ENCODE results near the gene HHAT.

The HHAT gene

DNA sequence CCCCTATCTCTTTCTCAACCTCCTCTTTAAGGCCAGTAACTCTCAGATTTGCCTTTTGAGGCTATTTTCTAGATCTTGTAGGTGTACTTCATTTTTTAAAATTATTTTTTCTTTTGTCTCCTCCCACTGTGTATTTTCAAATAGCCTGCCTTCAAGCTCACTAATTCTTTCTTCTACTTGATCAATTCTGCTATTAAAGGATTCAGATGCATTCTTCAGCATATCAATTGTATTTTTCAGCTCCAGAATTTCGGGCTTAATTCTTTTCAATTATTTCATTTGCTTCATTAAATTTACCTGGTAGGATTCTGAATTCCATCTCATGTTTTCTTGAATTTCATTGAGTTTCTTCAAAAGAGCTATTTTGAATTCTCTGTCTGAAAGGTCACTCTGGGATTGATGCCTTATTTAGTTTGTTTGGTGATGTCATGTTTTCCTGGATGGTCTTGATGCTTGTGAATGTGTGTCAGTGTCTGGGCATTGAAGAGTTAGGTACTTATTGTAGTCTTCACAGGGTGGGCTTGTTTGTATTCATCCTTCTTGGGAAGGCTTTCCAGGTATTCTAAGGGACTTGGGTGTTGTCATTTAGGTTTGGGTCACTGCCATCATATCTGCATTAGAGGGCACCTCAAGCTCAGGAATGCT, 3.6 kb upstream of the HHAT start:
- no peak for TF ChIP-seq JUND (IDR thresholded peaks at IDR 0.05; ENCODE audit: low read depth)
- no peak for DNase-seq (ENCODE audit: low read depth in 1 of 2, low spot score in 1 of 2)
- in situ Hi-C loops (cut with HindIII; ENCODE audit: low pct_unique_long_range_greater_than_20kb, low sequenced_read_pairs), result no loop called here

DNA sequence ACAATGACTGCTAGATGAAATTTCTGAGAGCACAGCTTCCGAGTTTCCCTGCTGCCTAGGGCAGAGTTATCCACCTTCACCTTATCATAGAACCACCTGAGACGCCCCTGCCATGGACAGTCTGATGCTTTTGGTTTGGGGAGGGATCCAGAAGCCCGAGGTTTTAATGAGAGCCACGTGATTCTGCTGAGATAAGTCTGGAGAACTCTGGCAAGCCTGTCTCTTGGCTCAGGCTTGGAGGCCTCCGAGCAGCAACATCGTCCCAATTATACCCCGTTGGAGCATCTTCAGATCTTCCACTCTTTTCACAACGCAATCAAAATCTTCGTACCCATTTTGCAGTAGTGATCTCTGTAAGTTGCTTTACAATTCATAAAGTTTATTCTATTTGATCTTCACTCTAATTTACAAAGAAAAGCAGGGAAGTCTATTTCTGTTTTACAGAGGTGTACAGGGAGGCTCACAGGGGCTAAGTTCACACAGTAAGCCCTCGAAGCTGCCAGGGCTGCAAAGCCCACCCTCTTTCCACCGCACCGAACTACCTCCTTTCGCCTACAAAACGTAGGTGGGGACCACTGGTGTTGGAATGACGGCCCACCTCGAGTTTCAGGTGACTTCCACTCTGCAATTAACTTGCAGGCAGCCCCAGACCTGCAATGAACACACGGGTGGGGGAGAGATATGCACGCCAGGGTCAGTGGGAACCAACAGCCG, 513 bp upstream of the HHAT start:
- DNase-seq (ENCODE audit: low read depth in 1 of 2, low spot score in 1 of 2), result no peak
- TF ChIP-seq JUND (IDR thresholded peaks at IDR 0.05; ENCODE audit: low read depth), result no peak
- in situ Hi-C loops (cut with HindIII; ENCODE audit: low pct_unique_long_range_greater_than_20kb, low sequenced_read_pairs), result no loop called here

DNA sequence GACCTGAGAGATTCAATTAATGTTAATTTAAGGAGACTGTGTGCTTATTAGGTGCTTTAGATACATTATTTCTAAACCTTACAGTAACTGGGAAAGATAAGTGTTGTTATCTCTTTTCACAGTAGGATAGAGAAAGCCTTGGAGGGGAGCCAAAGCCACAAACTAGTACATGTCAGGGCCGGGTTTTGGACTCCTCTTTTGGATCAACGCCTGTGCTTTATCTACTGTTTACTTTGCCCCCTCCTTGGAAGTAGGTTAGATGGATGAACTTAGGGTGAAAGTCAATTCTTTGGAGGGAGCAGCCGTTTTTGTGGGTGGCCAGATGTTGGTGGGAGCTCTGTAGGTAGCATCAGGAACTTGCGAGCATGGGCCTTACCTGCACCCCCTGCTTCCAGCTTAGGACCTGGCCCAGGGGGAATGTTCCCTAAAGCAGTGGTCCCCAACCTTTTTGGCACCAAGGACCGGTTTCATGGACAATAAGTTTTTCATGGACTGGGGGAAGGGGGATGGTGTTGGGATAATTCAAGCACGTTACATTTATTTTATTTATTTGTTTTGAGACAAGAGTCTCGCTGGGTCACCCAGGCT, 1.7 kb downstream of the HHAT start:
- in situ Hi-C loops (cut with HindIII; ENCODE audit: low pct_unique_long_range_greater_than_20kb, low sequenced_read_pairs), result no loop called here
- no peak for TF ChIP-seq JUND (IDR thresholded peaks at IDR 0.05; ENCODE audit: low read depth)
- no peak for DNase-seq (ENCODE audit: low read depth in 1 of 2, low spot score in 1 of 2)

DNA sequence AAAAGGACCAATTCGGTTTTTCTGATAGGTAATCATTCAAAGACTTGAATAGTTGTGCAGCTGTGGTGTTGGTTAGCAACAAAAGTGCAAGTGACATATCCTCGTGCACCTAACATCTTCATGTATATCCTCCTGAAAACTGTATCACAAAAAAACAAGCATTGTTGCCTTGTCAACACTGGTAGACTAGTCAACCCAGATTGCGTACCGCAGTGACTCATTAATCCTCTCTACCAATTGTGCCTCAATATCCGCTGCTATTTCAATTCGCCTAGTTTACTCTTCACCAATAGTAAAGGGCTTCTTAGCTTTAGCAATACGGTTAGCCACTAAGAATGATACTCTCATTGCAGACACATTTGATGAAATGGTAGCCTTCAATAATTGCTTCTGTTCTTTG, 3.5 kb downstream of the HHAT start:
- no peak for TF ChIP-seq JUND (IDR thresholded peaks at IDR 0.05; ENCODE audit: low read depth)
- in situ Hi-C loops (cut with HindIII; ENCODE audit: low pct_unique_long_range_greater_than_20kb, low sequenced_read_pairs), result no loop called here

DNA sequence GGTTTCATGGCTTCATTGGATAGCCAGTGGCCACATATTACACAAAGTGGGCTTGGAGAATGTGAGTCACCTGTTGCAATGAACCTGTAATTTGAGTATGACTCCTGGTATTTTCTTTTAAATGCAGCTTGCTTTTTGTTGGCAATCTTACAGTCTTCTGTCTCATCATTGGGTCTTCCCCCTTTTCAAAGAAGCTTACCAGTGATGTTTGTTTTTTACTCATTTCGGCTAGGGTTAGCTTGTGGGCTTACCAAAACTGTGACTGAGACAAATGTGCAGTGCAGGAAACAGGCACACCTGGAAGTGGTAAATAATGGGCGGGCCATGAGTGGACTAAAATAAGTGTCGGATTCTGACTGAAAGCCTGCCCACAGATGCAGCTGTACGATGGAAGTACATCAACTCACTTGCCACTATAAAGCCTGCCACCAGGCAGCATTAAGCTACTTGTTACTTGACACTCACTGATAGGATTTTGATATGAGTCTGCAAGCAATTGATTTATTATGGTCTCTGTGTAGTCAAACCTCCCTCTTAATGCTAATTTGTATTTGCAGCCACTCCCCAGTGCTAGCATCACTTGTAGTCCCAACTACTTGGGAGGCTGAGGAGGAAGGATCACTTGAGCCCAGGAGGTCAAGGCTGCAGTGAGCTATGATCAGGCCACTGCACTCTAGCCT, 4.2 kb downstream of the HHAT start:
- no peak for TF ChIP-seq JUND (IDR thresholded peaks at IDR 0.05; ENCODE audit: low read depth)
- no peak for DNase-seq (ENCODE audit: low read depth in 1 of 2, low spot score in 1 of 2)
- in situ Hi-C loops (cut with HindIII; ENCODE audit: low pct_unique_long_range_greater_than_20kb, low sequenced_read_pairs), result no loop called here

More for the DNA sequence above, 3.5 kb downstream of the HHAT start:
- no peak for DNase-seq (ENCODE audit: low read depth in 1 of 2, low spot score in 1 of 2)

DNA sequence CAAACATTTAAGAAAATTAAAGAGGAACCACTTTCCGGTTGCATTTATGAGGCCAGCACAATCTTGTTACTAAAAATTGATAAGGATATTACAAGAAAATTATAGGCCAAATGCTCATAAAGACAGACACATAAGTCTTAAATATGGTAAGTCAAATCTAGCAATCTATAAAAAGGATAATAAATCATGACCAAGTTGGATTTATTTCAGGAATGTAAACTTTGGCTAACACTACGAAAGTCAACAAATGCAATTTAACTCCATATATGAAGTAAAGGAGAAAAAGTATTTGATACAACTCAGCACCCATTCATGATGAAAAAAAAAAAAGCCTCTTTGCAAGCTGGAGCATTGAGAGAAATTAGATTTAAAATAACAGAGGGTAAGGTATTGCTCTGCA, 6.3 kb downstream of the HHAT start:
- no peak; the same call in 1 of the 2 replicates for TF ChIP-seq JUND (IDR thresholded peaks at IDR 0.05; ENCODE audit: low read depth)
- in situ Hi-C loops (cut with HindIII; ENCODE audit: low pct_unique_long_range_greater_than_20kb, low sequenced_read_pairs), result no loop called here
- DNase-seq (ENCODE audit: low read depth in 1 of 2, low spot score in 1 of 2), result no peak

DNA sequence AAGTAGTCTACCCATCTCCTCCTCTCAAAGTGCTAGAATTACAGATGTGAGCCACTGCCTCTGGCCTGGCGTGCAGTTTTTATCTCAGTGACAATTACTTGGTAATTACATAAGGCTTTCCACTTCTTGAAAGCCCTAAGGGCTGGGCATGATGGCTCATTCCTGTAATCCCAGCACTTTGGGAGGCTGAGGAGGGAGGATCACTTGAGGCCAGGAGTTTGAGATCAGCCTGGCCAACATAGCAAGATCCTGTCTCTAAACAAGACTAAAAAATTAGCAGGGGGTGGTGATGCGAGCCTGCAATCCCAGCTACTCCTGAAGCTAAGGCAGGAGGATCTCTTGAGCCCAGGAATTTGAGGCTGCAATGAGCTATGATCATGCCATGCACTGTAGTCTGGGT, 7.7 kb downstream of the HHAT start:
- TF ChIP-seq JUND (IDR thresholded peaks at IDR 0.05; ENCODE audit: low read depth), result no peak
- in situ Hi-C loops (cut with HindIII; ENCODE audit: low pct_unique_long_range_greater_than_20kb, low sequenced_read_pairs), result no loop called here
- DNase-seq (ENCODE audit: low read depth in 1 of 2, low spot score in 1 of 2), result no peak

DNA sequence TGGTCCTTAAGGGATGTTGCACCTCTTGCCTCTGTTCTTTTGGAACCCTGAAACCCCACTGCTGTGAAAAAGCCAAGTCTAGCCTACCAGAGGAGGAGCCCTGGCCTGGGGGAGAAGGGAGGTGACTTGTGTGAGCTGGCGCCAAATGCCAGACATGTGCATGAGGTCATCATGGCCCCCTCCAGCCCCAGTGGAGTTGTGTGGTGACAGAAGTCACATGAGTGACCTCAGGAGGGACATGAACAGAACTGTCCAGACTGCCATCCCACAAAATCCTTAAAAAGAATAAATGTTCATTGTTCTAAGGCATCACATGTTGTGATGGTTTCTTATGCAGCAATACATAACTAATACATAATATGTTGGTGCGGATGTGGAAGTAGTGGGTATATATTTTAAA, 10.8 kb downstream of the HHAT start:
- TF ChIP-seq JUND (IDR thresholded peaks at IDR 0.05; ENCODE audit: low read depth), result no peak
- no peak for DNase-seq (ENCODE audit: low read depth in 1 of 2, low spot score in 1 of 2)
- in situ Hi-C loops (cut with HindIII; ENCODE audit: low pct_unique_long_range_greater_than_20kb, low sequenced_read_pairs), result no loop called here

DNA sequence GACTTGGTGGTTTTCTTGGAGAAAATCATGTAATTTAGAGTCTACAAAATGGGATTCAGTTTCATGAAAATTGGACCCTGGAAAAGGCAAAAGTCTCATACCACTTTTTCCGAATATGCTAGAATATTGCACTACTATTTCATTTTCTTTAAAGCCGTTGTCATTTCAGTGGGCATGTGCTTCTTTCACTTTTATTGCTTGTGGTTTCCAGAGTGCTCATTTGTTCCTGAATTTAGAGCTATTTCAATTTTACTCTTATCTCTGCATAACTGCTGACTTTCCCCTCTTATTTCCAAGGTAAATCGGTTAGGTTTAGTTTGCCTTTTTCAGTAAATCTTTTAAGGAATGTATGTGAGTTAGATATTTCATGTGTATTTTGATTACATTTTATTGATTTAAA, 11.6 kb downstream of the HHAT start:
- in situ Hi-C loops (cut with HindIII; ENCODE audit: low pct_unique_long_range_greater_than_20kb, low sequenced_read_pairs), result no loop called here
- no peak for TF ChIP-seq JUND (IDR thresholded peaks at IDR 0.05; ENCODE audit: low read depth)
- no peak for DNase-seq (ENCODE audit: low read depth in 1 of 2, low spot score in 1 of 2)

DNA sequence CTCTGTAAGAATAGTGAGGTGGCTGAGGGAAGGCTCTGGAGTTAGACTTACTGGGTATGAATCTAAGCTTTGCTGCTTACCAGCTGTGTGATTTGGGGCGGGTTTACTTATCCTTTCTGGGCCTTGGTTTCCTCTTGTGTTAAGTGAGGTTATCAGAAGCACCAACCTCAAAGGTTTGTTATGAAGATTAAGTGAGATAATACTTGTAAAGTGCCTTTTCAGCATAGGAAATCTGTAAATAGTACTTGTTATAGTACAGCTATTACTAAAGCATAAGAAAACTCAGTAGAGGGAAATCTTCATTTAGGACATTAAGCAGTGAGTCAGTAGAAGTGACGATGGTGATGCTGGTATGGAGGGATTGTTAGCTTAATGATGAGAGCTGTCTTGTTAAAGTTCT, 12.1 kb downstream of the HHAT start:
- TF ChIP-seq JUND (IDR thresholded peaks at IDR 0.05; ENCODE audit: low read depth), result no peak
- DNase-seq (ENCODE audit: low read depth in 1 of 2, low spot score in 1 of 2), result no peak
- in situ Hi-C loops (cut with HindIII; ENCODE audit: low pct_unique_long_range_greater_than_20kb, low sequenced_read_pairs), result no loop called here

DNA sequence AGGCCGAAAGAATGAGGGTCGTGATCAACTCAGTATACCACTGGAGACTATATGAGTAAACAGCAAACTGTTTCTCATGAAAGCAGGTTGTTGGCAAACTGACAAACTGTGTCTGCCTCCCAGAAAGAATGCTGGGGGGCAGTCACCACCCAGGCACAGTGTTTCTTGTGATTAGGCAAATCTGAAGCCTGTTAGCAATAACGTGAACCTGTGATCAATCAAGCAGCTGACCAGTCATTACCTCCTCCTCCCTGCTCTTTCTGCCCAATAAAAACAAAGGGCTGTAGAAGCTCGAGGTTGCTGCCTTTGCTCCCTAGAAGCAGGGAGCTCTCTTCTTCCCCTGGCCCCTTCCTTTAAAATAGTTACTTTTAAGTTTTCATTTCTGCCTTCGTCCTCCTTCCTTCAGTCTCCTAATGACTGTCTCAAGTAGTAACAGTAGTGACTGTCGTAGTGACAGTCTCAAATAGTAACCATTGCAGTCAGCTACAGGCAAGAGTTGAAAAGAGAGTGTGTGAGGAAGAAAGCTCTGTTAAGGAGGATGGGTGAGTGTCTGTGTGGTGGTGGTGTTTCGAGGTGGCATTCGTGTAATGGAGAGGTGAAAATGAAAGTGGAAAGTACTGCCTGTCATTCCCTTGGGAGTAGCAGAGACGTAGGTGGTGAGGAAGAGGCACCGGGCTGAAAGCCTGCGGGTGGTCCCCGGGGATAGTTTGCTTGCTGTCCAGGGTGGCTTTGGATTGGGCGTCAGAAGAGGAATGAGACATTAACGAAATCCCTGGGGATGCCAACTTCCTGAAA, 14.5 kb downstream of the HHAT start:
- no peak for TF ChIP-seq JUND (IDR thresholded peaks at IDR 0.05; ENCODE audit: low read depth)
- in situ Hi-C loops (cut with HindIII; ENCODE audit: low pct_unique_long_range_greater_than_20kb, low sequenced_read_pairs), result no loop called here
- DNase-seq (ENCODE audit: low read depth in 1 of 2, low spot score in 1 of 2), result peak in 1 of 2 experiments; percentile 22

DNA sequence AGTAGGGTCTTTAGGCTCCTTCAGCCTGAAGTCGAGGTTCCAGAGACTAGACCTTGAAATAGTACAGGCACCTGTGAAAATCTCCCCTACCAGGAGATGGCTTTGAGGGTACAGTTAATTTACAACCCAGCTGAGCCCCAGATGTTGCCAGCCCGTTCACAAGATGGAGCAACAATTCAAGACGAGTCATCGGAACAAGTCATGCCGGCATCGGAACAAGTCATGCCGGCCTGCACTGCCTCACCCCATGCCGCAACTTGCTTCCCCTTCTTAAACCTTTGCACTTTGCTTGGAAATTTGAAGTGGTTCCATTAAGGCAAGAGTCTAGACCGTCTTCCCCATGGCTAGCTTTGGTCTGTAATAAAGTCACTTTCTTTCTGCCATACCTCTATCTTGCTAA, 16.0 kb downstream of the HHAT start:
- TF ChIP-seq JUND (IDR thresholded peaks at IDR 0.05; ENCODE audit: low read depth), result no peak
- in situ Hi-C loops (cut with HindIII; ENCODE audit: low pct_unique_long_range_greater_than_20kb, low sequenced_read_pairs), result no loop called here

More for the DNA sequence above, 16.0 kb downstream of the HHAT start:
- no peak for DNase-seq (ENCODE audit: low read depth in 1 of 2, low spot score in 1 of 2)
